GM19452 (cell line): Measurements from ENCODE around the gene PARD6G.
"Not testable (repeated sequence)": the region's sequence is repeated elsewhere in the genome, so short reads cannot be mapped to it uniquely, and the experiment has no call there.

Source experiments
- ATAC-seq: cut with Tn5 transposase; IDR thresholded peaks from one replicate; pipeline ENCODE4 v1.9.1; 2021; ENCODE audit not compliant: unreplicated experiment

The PARD6G gene

DNA sequence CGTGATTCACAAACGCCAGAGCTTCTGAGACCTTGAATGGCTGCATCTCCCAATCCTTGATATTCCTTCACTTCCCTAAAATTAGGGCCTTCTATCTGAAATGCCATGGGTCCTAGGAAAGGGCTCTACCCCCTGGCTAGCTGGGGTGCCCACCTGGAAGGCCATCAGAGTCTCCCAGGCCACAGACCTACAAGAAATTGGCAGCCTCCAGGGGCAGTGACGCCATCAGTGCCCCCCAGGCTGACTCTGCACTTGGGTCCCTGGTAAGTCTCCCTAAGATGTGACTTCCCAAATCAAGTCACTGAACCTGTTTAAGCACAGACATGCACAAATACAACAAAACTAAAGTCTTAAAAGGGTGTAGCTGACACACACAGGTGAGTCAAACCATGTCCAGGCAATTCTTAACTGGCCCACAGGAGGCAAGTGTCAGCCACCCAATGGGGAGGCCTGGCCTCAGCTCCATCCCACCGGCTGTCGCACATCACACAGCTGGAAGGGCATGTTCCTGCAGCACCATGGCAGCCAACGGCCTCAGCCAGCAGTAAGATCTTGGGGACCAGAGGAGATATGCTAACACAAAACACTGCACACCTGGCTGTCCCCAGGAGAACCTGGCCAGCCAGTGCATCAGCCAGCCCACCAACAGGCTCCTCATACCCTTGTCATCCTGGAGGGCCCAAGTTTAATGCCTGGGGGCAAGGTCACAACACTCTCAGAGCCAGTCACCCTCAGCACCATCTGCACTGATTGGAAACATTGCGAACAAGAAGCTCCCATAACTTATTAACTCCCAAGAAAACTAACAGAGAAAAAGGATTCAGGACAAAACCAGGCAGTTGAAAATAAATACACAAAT, 5.2 kb downstream of the PARD6G start:
- no peak for ATAC-seq

- no peak for ATAC-seq
Measured at GRCh38 chr18:80239830-80240229, 7.5 kb downstream of the PARD6G start.

DNA sequence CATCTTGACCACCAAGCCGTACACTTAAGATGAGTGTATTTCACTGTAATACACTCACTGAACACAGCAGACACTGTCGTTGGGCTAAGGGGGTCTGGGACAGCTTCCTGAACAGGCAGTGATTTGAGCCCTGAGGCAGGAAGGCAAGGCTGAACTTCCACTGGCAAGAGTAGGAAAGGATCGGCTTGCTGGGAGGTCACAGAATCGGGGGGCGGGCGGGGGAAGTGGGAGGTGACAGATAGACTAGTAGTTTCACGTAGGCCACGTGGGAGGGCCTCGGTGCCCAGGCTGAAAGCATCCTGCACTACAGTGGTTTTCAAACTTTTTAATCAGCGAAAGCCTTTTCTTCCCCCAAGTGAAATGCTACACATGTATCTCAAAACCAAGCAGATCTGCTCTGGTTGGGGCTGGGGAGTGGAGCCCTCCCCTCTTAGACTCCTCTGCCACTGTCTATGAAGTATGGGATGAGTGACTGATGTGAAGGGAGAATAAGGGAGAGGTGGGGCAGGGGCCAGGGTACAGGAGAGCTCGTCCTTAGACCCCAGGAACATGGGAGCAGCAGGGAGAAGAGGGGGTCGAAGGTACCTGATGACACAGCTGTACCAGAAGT, 8.6 kb downstream of the PARD6G start:
- no peak for ATAC-seq

DNA sequence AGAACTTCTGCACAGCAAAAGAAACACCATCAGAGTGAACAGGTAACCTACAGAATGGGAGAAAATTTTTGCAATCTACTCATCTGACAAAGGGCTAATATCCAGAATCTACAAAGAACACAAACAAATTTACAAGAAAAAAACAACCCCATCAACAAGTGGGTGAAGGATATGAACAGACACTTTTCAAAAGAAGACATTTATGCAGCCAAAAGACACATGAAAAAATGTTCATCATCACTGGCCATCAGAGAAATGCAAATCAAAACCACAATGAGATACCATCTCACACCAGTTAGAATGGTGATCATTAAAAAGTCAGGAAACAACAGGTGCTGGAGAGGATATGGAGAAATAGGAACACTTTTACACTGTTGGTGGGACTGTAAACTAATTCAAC, 9.8 kb downstream of the PARD6G start:
- ATAC-seq, result not testable (repeated sequence)

DNA sequence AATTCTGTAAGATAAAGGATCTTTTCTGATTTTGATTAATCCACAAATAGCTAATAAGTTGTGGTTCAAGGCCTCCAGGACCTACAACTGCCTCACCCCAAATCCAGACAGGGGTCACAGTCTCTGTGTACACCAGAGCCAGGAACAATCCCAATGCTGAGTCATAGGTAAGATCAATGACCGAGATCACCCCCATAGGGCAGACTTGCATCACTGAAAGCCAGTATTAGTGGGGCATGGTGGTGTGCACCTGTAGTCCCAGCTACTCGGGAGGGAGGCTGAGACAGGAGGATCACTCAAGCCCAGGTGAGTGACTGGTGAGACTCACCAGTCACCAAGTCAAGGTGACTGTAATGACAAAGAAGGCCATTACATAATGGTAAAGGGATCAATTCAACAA, 12.9 kb downstream of the PARD6G start:
- ATAC-seq, result no peak

GRCh38 chr18:80233899-80234298, 13.4 kb downstream of the PARD6G start:
- ATAC-seq, result no peak

GRCh38 chr18:80233201-80233835, 14.0 kb downstream of the PARD6G start:
- ATAC-seq, result no peak

GRCh38 chr18:80232710-80233109, 14.6 kb downstream of the PARD6G start:
- ATAC-seq, result no peak

DNA sequence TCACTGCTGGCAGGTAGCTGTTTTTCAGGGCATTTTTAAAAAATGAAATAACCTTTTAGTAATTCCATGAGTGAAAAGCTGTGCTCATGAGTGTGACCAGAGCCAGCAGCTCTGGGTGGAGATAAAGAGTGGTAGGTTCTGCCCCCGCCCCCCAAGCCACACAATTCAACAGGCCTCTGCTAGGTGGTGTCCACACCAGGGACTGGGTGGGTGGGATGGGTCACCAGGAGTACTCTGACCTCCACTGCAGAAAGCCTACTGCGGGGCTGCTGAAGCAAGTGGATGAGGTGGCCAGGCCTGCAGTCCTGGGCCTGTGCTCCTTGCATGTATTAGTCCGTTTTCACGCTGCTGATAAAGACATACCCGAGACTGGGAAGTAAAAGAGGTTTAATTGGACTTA, 15.3 kb downstream of the PARD6G start:
- ATAC-seq, result no peak

DNA sequence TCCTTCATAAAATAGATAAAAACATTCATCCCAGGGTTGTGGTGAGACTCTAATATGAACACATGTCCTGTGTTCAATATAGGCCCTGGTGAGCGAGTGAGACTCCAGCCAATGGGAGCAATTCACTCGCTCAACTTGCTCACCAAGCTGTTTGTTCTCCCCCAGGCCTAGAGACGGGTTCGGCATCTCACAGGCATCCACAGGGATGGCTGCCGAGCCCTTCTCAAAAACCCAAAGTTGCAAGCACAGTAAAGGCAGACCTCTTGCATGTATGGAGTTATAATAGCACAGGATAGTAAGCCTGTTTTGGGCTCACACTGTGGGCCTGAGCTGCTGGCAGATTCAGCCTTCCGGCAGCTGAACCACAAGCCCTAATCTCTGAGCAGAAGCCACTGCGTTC, 15.7 kb downstream of the PARD6G start:
- ATAC-seq, result no peak

DNA sequence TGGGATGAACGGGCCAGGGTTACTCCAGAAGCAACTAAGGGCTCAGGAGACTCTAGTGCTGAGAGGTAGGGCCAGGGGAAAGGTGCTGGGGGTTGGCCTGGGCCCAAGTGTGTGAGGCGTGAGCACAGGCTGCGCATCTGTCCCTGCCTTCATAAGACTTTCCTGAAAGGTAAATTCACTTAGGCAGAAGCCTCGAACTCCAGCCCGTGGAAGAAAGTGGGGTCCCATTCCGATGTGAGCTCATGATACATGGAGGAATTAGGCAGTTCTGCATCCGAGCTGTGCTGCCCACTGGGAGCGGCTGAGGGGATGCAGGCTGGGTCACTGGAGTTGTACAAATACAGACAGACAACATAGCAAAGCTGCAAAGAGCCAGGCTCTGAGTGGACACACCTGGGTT, 16.2 kb downstream of the PARD6G start:
- no peak for ATAC-seq

DNA sequence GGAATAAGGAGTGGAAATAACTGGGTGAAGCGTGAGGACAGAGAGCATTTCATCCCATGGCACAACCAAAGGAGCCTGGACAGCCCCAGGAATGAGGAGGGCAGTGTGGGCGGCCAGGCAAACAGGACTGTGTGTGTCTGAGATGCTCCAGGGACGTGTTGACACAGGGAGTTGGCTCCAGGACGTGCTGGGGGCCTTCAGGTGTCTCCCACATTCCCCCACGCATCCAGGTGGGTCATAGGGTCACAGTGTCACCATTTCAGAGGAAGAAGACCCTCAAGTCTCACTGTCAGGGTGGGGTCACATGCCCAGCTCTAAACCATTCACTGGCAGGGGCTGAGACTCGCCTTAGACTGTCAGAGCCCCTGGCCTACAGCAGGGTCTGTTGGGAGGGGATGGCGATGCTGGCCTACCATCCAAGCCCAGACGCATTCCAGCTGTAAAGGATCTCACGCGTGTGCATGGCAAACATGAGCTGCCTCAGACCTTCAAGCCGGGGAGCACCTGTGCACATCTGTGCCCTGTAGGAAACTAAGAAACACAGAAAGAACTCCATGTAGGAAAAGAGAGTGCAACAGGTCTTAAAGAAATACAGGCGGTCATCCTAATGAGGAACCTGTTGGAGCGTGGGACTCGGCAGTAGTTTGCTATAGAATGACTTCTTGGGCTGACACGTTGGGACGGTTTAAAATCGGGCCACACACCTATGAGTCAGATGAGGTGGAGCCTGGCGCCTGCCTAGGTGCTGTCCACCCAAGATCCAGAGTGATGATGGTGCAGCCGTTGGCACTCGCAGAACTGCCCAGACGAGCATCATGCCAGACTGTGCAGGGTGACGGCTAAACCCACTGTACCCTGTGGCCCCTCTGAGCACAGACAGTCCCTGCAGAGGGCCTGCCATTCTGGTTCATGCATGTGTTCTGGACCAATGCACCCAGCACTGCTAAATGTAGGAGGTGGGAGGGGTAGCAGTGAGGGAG, 17.3 kb downstream of the PARD6G start:
- no peak for ATAC-seq

DNA sequence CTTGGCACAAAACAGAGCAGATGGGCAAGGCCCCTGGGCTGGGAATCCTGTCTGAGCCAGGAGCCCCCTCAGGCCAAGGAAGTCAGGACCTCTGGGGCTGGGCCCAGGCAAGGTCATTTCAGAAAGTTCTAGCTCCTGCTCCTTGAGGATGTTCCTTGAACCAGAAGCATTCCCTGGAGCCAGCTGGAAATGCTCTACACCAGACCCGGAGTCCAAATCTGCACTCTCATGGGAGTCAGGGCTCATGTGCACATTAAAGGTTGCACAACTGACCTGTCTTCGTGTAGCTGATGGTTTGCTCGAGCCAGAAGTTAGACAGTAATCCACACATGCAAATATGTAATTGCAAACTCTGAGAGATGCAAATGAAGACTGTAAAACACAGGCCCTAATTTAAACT, 18.0 kb downstream of the PARD6G start:
- ATAC-seq, result no peak

- ATAC-seq, result no peak
Measured at GRCh38 chr18:80228051-80228848, 19.1 kb downstream of the PARD6G start.

- ATAC-seq, result no peak
Measured at GRCh38 chr18:80227472-80227871, 19.8 kb downstream of the PARD6G start.

GRCh38 chr18:80225685-80226084, 21.6 kb downstream of the PARD6G start:
- no peak for ATAC-seq

GRCh38 chr18:80223581-80224148, 23.6 kb downstream of the PARD6G start:
- no peak for ATAC-seq

DNA sequence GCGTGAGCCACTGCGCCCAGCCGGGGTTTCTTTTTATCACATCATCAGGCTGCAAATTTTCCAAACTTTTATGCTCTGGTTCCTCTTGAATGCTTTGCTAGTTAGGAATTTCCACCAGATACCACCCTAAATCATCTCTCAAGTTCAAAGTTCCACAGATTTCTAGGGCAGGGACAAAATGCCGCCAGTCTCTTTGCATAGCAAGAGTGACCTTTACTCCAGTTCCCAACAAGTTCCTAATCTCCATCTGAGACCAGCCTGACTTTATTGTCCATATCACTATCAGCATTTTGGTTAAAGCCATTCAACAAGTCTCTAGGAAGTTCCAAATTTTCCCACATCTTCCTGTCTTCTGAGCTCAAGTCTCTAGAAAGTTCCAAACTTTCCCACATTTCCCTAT, 27.8 kb downstream of the PARD6G start:
- not testable (repeated sequence) for ATAC-seq

DNA sequence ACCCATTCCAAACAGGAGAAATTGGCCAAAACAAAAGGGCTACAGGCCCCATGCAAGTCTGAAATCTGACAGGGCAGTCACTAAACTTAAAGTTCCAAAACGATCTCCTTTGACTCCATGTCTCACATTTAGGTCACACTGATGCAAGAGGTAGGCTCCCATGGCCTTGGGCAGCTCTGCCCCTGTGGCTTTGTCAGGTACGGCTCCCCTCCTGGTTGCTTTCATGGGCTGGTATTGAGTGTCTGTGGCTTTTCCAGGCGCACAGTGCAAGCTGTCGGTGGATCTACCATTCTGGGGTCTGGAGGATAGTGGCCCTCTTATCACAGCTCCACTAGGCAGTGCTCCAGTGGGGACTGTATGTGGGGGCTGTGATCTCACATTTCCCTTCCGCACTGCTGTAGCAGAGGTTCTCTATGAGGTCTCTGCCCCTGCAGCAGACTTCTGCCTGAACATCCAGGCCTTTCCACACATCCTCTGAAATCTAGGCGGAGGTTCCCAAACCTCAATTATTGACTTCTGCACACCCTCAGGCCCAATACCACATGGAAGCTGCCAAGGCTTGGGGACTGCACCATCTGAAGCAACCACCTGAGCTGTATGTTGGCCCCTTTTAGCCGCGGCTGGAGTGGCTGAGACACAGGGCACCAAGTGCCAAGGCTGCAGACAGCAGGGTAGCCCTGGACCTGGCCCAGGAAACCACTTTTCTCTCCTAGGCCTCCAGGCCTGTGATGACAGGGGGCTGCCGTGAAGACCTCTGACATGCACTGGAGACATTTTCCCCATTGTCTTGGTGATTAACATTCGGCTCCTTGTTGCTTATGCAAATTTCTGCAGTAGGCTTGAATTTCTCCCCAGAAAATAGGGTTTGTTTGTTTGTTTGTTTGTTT, 28.7 kb downstream of the PARD6G start:
- ATAC-seq, result no peak
